IMR-90 (cell line): ENCODE results near the gene DAAM2. TPM values are rescaled to one million over a fixed set of nuclear protein-coding genes. Genes with fewer than 3 reads are reported as not detected.

Experiments
- ATAC-seq: fragments of 200-7000 bp; cut with Tn5 transposase; 2 replicates; pipeline ENCODE4 v1.9.1; 2020; ENCODE audit warnings: low read depth, mild to moderate bottlenecking, moderate library complexity
- BruUV-seq: library from RNA; stranded (reverse); fragments of 400-500 nt; replicated peaks from 2 replicates; lab custom pipeline; 2021; lab: Mats Ljungman, UMichigan
- CTCF ChIA-PET: fragments of 300-600 bp; formaldehyde crosslinking; extraction: SDS; loops from one replicate; lab custom pipeline; 2021; ENCODE audit warnings: antibody characterized with exemption; lab: Yijun Ruan, JAX
- POLR2A ChIA-PET: fragments of 300-600 bp; sonication (Branson Sonifier 250); formaldehyde crosslinking; loops from one replicate; lab custom pipeline; 2022; ENCODE audit warnings: antibody characterized with exemption; ENCODE audit not compliant: unreplicated experiment; lab: Charles Lee
- DNase-seq: peaks from one replicate; pipeline ENCODE4 v3.0.0; 2013
- H2AFZ ChIP-seq: replicated peaks from 2 replicates; pipeline ENCODE3; 2013; ENCODE audit warnings: low read length, mild to moderate bottlenecking; ENCODE audit not compliant: poor library complexity
- H2AK5ac ChIP-seq: 2 replicates; pipeline ENCODE4 v1.6.1; 2013; ENCODE audit warnings: low read depth, low read length, inconsistent platforms
- H2AK9ac ChIP-seq: replicated peaks from 2 replicates; pipeline ENCODE3; 2013; ENCODE audit warnings: mild to moderate bottlenecking, low read depth, low read length, moderate library complexity; ENCODE audit not compliant: poor library complexity
- H2BK120ac ChIP-seq: 2 replicates; pipeline ENCODE4 v1.6.1; 2013; ENCODE audit warnings: low read depth, low read length, inconsistent platforms
- H2BK15ac ChIP-seq: 3 replicates; pipeline ENCODE4 v1.6.1; 2013; ENCODE audit warnings: low read depth, low read length, inconsistent platforms
- H2BK20ac ChIP-seq: 2 replicates; pipeline ENCODE4 v1.6.1; 2013; ENCODE audit warnings: low read depth, mild to moderate bottlenecking, inconsistent platforms, low read length, moderate library complexity
- H2BK5ac ChIP-seq: 2 replicates; pipeline ENCODE4 v1.6.1; 2013; ENCODE audit warnings: mild to moderate bottlenecking, low read depth, low read length, inconsistent platforms; ENCODE audit not compliant: poor library complexity, severe bottlenecking
- H3K14ac ChIP-seq: replicated peaks from 2 replicates; pipeline ENCODE4 v1.6.1; 2013; ENCODE audit warnings: low read depth, low read length, inconsistent platforms
- H3K18ac ChIP-seq: 2 replicates; pipeline ENCODE4 v1.6.1; 2013; ENCODE audit warnings: low read depth, low read length, control low read depth
- H3K23ac ChIP-seq: 2 replicates; pipeline ENCODE4 v1.6.1; 2013; ENCODE audit warnings: low read depth, low read length, inconsistent platforms
- H3K27ac ChIP-seq: 2 replicates; pipeline ENCODE4 v1.5.1; 2013; ENCODE audit warnings: mild to moderate bottlenecking, control low read depth, low read length; ENCODE audit not compliant: insufficient read depth
- H3K27me3 ChIP-seq: 2 replicates; pipeline ENCODE4 v1.6.1; 2013; ENCODE audit warnings: low read length; ENCODE audit not compliant: control insufficient read depth, insufficient read depth
- H3K36me3 ChIP-seq: 2 replicates; pipeline ENCODE4 v1.6.1; 2013; ENCODE audit warnings: low read length, mixed read lengths; ENCODE audit not compliant: control insufficient read depth, insufficient read depth
- H3K4ac ChIP-seq: 2 replicates; pipeline ENCODE4 v1.6.1; 2013; ENCODE audit warnings: low read depth, low read length, inconsistent platforms
- H3K4me1 ChIP-seq: 2 replicates; pipeline ENCODE4 v1.6.1; 2013; ENCODE audit warnings: low read length, mixed read lengths; ENCODE audit not compliant: control insufficient read depth, insufficient read depth
- H3K4me2 ChIP-seq: 2 replicates; pipeline ENCODE4 v1.6.1; 2013; ENCODE audit warnings: low read depth, mild to moderate bottlenecking, control low read depth, low read length, moderate library complexity
- H3K4me3 ChIP-seq: 2 replicates; pipeline ENCODE4 v1.5.1; 2013; ENCODE audit warnings: low read depth, mild to moderate bottlenecking, control low read depth, low read length, moderate library complexity; ENCODE audit not compliant: insufficient read depth
- H3K56ac ChIP-seq: 2 replicates; pipeline ENCODE4 v1.6.1; 2013; ENCODE audit warnings: low read length, inconsistent platforms; ENCODE audit not compliant: insufficient read depth; ENCODE audit errors: extremely low read depth
- H3K79me1 ChIP-seq, 2 experiments: 2 replicates each; pipeline ENCODE4 v1.6.1; 2013; ENCODE audit warnings: low read length in 2 of 2, inconsistent platforms in 1 of 2, low read depth in 1 of 2
- H3K9ac ChIP-seq: 2 replicates; pipeline ENCODE4 v1.6.1; 2013; ENCODE audit warnings: low read depth, low read length, control low read depth
- H3K9me1 ChIP-seq: 2 replicates; pipeline ENCODE4 v1.6.1; 2013; ENCODE audit warnings: low read length, inconsistent platforms; ENCODE audit not compliant: insufficient read depth
- H3K9me3 ChIP-seq: 2 replicates; pipeline ENCODE4 v1.6.1; 2013; ENCODE audit warnings: low read length; ENCODE audit not compliant: control insufficient read depth, insufficient read depth
- H4K20me1 ChIP-seq: 2 replicates; pipeline ENCODE4 v1.6.1; 2013; ENCODE audit warnings: low read length, inconsistent platforms; ENCODE audit not compliant: insufficient read depth
- H4K5ac ChIP-seq: 2 replicates; pipeline ENCODE4 v1.6.1; 2013; ENCODE audit warnings: mild to moderate bottlenecking, low read depth, low read length, control low read depth
- H4K8ac ChIP-seq, 2 experiments: 2 replicates each; pipeline ENCODE4 v1.6.1; 2013; ENCODE audit warnings: low read depth in 2 of 2, low read length in 2 of 2, control low read depth in 1 of 2, inconsistent platforms in 1 of 2
- H4K91ac ChIP-seq: 2 replicates; pipeline ENCODE4 v1.6.1; 2013; ENCODE audit warnings: low read depth, low read length, inconsistent platforms; ENCODE audit not compliant: insufficient read depth
- BHLHE40 ChIP-seq: fragments of 150-350 bp; IDR thresholded peaks from 2 replicates; pipeline ENCODE4 v1.6.1; 2016; ENCODE audit warnings: mild to moderate bottlenecking, low read depth, low read length
- CEBPB ChIP-seq: IDR thresholded peaks from 2 replicates; pipeline ENCODE4 v1.6.1; 2012; ENCODE audit warnings: low read depth, low read length, improper control_type of control experiment
- CHD1 ChIP-seq: IDR thresholded peaks from 2 replicates; pipeline ENCODE4 v1.6.1; 2012; ENCODE audit warnings: low read depth, low read length, improper control_type of control experiment
- CTCF ChIP-seq: conservative IDR thresholded peaks from 2 replicates; pipeline ENCODE4 v1.5.1; 2012; ENCODE audit warnings: mild to moderate bottlenecking, low read depth, low read length, improper control_type of control experiment
- ELK1 ChIP-seq: fragments of 150-350 bp; IDR thresholded peaks from 2 replicates; pipeline ENCODE4 v1.6.1; 2016; ENCODE audit warnings: low read depth, mild to moderate bottlenecking, low read length, moderate library complexity, borderline replicate concordance
- FOS ChIP-seq: fragments of 150-350 bp; IDR thresholded peaks from 2 replicates; pipeline ENCODE4 v1.6.1; 2016; ENCODE audit warnings: low read depth, low read length
- MAFK ChIP-seq: IDR thresholded peaks from 2 replicates; pipeline ENCODE4 v1.6.1; 2012; ENCODE audit warnings: low read depth, low read length, improper control_type of control experiment
- MAZ ChIP-seq: IDR thresholded peaks from 2 replicates; pipeline ENCODE4 v1.6.1; 2012; ENCODE audit warnings: low read depth, mild to moderate bottlenecking, low read length, improper control_type of control experiment, moderate library complexity, borderline replicate concordance
- MXI1 ChIP-seq: IDR thresholded peaks from 2 replicates; pipeline ENCODE4 v1.6.1; 2012; ENCODE audit warnings: low read depth, mild to moderate bottlenecking, low read length, moderate library complexity, borderline replicate concordance
- NFE2L2 ChIP-seq: fragments of 150-350 bp; IDR thresholded peaks from 2 replicates; pipeline ENCODE4 v1.6.1; 2016; ENCODE audit warnings: low read depth, mild to moderate bottlenecking, low read length
- POLR2A ChIP-seq: IDR thresholded peaks from 2 replicates; pipeline ENCODE4 v1.6.1; 2012; ENCODE audit warnings: mild to moderate bottlenecking, low read depth, low read length
- RAD21 ChIP-seq: IDR thresholded peaks from 2 replicates; pipeline ENCODE4 v1.6.1; 2012; ENCODE audit warnings: low read length, improper control_type of control experiment
- RCOR1 ChIP-seq: IDR thresholded peaks from 2 replicates; pipeline ENCODE4 v1.6.1; 2012; ENCODE audit warnings: mild to moderate bottlenecking, low read length, improper control_type of control experiment; ENCODE audit not compliant: insufficient replicate concordance
- RFX5 ChIP-seq: IDR thresholded peaks from 2 replicates; pipeline ENCODE4 v1.8.0; 2012; ENCODE audit warnings: low read depth, mild to moderate bottlenecking, low read length, moderate library complexity
- SMC3 ChIP-seq: fragments of 150-350 bp; IDR thresholded peaks from 2 replicates; pipeline ENCODE4 v1.6.1; 2016; ENCODE audit warnings: low read depth, mild to moderate bottlenecking, antibody characterized with exemption, low read length, moderate library complexity
- USF2 ChIP-seq: fragments of 150-350 bp; IDR thresholded peaks from 2 replicates; pipeline ENCODE4 v1.6.1; 2017; ENCODE audit warnings: mild to moderate bottlenecking, antibody characterized with exemption, low read length, low read depth
- WGBS, 2 experiments: methylation state at CpG; one replicate each; pipeline versions ENCODE4 v1.1.5 to v1.1.7; 2013; ENCODE audit warnings: missing lambda C conversion rate in 2 of 2; ENCODE audit not compliant: insufficient read length in 1 of 2; ENCODE audit errors: extremely low coverage in 2 of 2; 5-methylcytosine and 5-hydroxymethylcytosine counted together
- dilution Hi-C: fragments of 300-500 bp; cut with HindIII; formaldehyde crosslinking; loops from one replicate; pipeline ENCODE4 v1.14.3; 2018; ENCODE audit warnings: low sequenced_read_pairs; ENCODE audit not compliant: unreplicated experiment
- in situ Hi-C: fragments of 300-500 bp; cut with MboI; formaldehyde crosslinking; loops from 3 replicates; pipeline ENCODE4 v1.14.3; 2019; ENCODE audit warnings: low sequenced_read_pairs, inconsistent platforms, mixed read lengths
- intact Hi-C: fragments of 100-400 bp; cut with micrococcal nuclease; formaldehyde crosslinking; loops from 2 replicates; pipeline ENCODE4 v1.10.0; 2022
- polyA plus RNA-seq, 3 experiments: library from polyadenylated mRNA; depleted of rRNA; stranded (reverse); fragments of >200 nt; gene quantifications; 2 replicates each; pipeline ENCODE4 v1.2.3, GENCODE V29; 2012; ENCODE audit warnings: low replicate concordance in 1 of 3
- total RNA-seq: library from RNA; depleted of rRNA; stranded (reverse); fragments of >200 nt; gene quantifications from 2 replicates; pipeline ENCODE4 v1.2.3, GENCODE V29; 2012

The DAAM2 gene
- total and polyA plus RNA-seq, 2 of the 4 experiments (the other 2 are of a cell fraction): 11.2 to 12.9 TPM

- Histone ChIP-seq H3K36me3 (peaks cover 35% of the 10 kb centered on the region; the same call in 1 of the 2 replicates), H2BK20ac (no peak overlapping the region), H3K9me3 (no peaks in the 10 kb centered on the region), H3K23ac (no peak overlapping the region), H4K8ac (no peak overlapping the region), H3K27ac (no peak overlapping the region), H2AK5ac (no peak overlapping the region), H4K91ac (no peak overlapping the region), H3K4me3 (no peak overlapping the region), H3K56ac (no peak overlapping the region), H2BK120ac (no peak overlapping the region), H3K18ac (no peak overlapping the region), H2BK5ac (no peak overlapping the region), H3K27me3 (no peaks in the 10 kb centered on the region), H3K9me1 (peaks cover 2% of the 10 kb centered on the region; the same call in 1 of the 2 replicates), H3K4me2 (no peak overlapping the region), H3K4me1 (no peaks in the 10 kb centered on the region), H3K9ac (no peak overlapping the region), H2AFZ (peak overlapping the region; percentile 13), H4K20me1 (no peaks in the 10 kb centered on the region), H3K4ac (no peak overlapping the region), H2AK9ac (no peak overlapping the region), H3K14ac (no peak overlapping the region), H2BK15ac (no peak overlapping the region), H4K5ac (no peak overlapping the region), H3K79me1 (no peaks in the 10 kb centered on the region)
- no peak for ATAC-seq
- intact Hi-C loops: loop anchor here (10.0 kb wide), 1 partner anchor 399 kb away; no protein-coding TSS in a partner anchor
- ChIA-PET CTCF (no interaction called here), POLR2A (no interaction called here)
- TF ChIP-seq BHLHE40 (no peak), USF2 (no peak), FOS (no peak), MAZ (no peak), NFE2L2 (no peak), MAFK (no peak), MXI1 (no peak), SMC3 (no peak), ELK1 (no peak), RFX5 (no peak), RAD21 (no peak), CHD1 (no peak), POLR2A (no peak), CTCF (no peak), CEBPB (no peak), RCOR1 (no peak)
- BruUV-seq: no TSS peak
- in situ Hi-C loops: no loop called here
- dilution Hi-C loops: no loop called here
- no peak for DNase-seq
- 33% methylated on average over 1 of the region's 4 CpGs; no CpG with 5 or more reads in 1 of the 2 experiments for WGBS, 2 experiments
These were observed 113.4 kb downstream of the DAAM2 start for GRCh38 chr6:39905640-39905975.
